A549 (cell line): ENCODE data around the gene MYT1. TPM values are rescaled to one million over a fixed set of nuclear protein-coding genes. Genes with fewer than 3 reads are reported as not detected.

Source experiments
- ATAC-seq, 2 experiments: fragments of 200-7000 bp in 1 of 2; fragments of >200 bp in 1 of 2; cut with Nextera tagmentation in 1 of 2; cut with Tn5 transposase in 1 of 2; 3 replicates each; pipeline versions ENCODE4 v1.8.0 to v1.9.1; 2018 to 2020; ENCODE audit warnings: mild to moderate bottlenecking in 1 of 2, moderate library complexity in 1 of 2
- CTCF ChIA-PET: fragments of 300-600 bp; sonication (Branson Sonifier 250); formaldehyde crosslinking; extraction: SDS; loops from one replicate; lab custom pipeline; 2021; ENCODE audit warnings: antibody characterized with exemption, inconsistent platforms; lab: Yijun Ruan, JAX
- POLR2A ChIA-PET: fragments of 350-600 bp; formaldehyde crosslinking; extraction: SDS; loops from one replicate; lab custom pipeline; 2021; ENCODE audit warnings: antibody characterized with exemption, inconsistent platforms; lab: Yijun Ruan, JAX
- DNase-seq, 2 experiments: peaks; one replicate each; pipeline versions ENCODE4 v3.0.0 to v3.0.0-alpha.2; 2011 to 2016; ENCODE audit warnings: low read depth in 1 of 2, low spot score in 1 of 2
- FAIRE-seq: peaks from 2 replicates; lab custom pipeline; 2011; peaks lifted over from hg19 to GRCh38; lab: Jason Lieb, UNC
- H3K27ac ChIP-seq, 2 experiments: fragments of >200 bp; sonication (Bioruptor Twin); formaldehyde crosslinking; 3 replicates each; pipeline ENCODE4 v1.5.1; 2016 to 2017
- H3K4me1 ChIP-seq: fragments of >200 bp; sonication (Bioruptor Twin); formaldehyde crosslinking; 3 replicates; pipeline ENCODE4 v1.6.1; 2016
- H3K4me2 ChIP-seq: fragments of >200 bp; sonication (Bioruptor Twin); formaldehyde crosslinking; 3 replicates; pipeline ENCODE4 v1.6.1; 2016
- H3K4me3 ChIP-seq: fragments of >200 bp; sonication (Bioruptor Twin); formaldehyde crosslinking; 3 replicates; pipeline ENCODE4 v1.5.1; 2016
- H3K9me3 ChIP-seq: fragments of >200 bp; sonication (Bioruptor Twin); formaldehyde crosslinking; 3 replicates; pipeline ENCODE4 v1.6.1; 2016
- BHLHE40 ChIP-seq: IDR thresholded peaks from 2 replicates; pipeline ENCODE4 v1.6.1; 2012; ENCODE audit warnings: low read depth, low read length, inconsistent platforms
- CBX8 ChIP-seq: fragments of 200-600 bp; sonication (generic); IDR thresholded peaks from 2 replicates; pipeline ENCODE4 v1.6.1; 2016
- CEBPB ChIP-seq, 2 experiments: fragments of >200 bp in 1 of 2; sonication (Bioruptor Twin) in 1 of 2; formaldehyde crosslinking in 1 of 2; IDR thresholded peaks; 2 replicates each; pipeline ENCODE4 v1.6.1; 2012 to 2016
- CHD2 ChIP-seq: fragments of 150-350 bp; IDR thresholded peaks from 2 replicates; pipeline ENCODE4 v1.6.1; 2014; ENCODE audit warnings: low read length; ENCODE audit not compliant: partially characterized antibody
- CTCF ChIP-seq: fragments of >200 bp; sonication (Bioruptor Twin); formaldehyde crosslinking; IDR thresholded peaks from 3 replicates; pipeline ENCODE4 v1.5.1; 2016
- EHMT2 ChIP-seq: fragments of 200-600 bp; sonication (generic); IDR thresholded peaks from 2 replicates; pipeline ENCODE4 v1.6.1; 2016; ENCODE audit warnings: antibody characterized with exemption, low read depth, mild to moderate bottlenecking, moderate library complexity
- EP300 ChIP-seq, 2 experiments: fragments of >200 bp; sonication (Bioruptor Twin); formaldehyde crosslinking; IDR thresholded peaks; 2 replicates in 1 of 2; 3 replicates in 1 of 2; pipeline ENCODE4 v1.6.1; 2016 to 2017
- ESRRA ChIP-seq: fragments of 150-350 bp; IDR thresholded peaks from 2 replicates; pipeline ENCODE4 v1.6.1; 2014; ENCODE audit warnings: mild to moderate bottlenecking, low read length, borderline replicate concordance
- FOSL2 ChIP-seq, 2 experiments: fragments of 450-650 bp in 1 of 2; fragments of >200 bp in 1 of 2; sonication (Bioruptor Twin) in 1 of 2; formaldehyde crosslinking; IDR thresholded peaks; 2 replicates each; pipeline versions ENCODE4 v1.5.0 to v1.6.1; 2016 to 2020; ENCODE audit warnings: mild to moderate bottlenecking in 1 of 2, moderate library complexity in 1 of 2
- HEYL ChIP-seq: fragments of 250-450 bp; sonication (Bioruptor Pico); IDR thresholded peaks from 2 replicates; pipeline ENCODE4 v1.8.0; 2021; ENCODE audit warnings: mild to moderate bottlenecking, moderate library complexity
- HOXA7 ChIP-seq: fragments of 250-450 bp; sonication (Bioruptor Pico); IDR thresholded peaks from 2 replicates; pipeline ENCODE4 v1.5.0; 2020; ENCODE audit warnings: mild to moderate bottlenecking, moderate library complexity
- HOXB13 ChIP-seq: fragments of 250-450 bp; sonication (Bioruptor Pico); IDR thresholded peaks from 2 replicates; pipeline ENCODE4 v1.5.0; 2020; ENCODE audit warnings: low read depth, mild to moderate bottlenecking, moderate library complexity
- KDM1A ChIP-seq: fragments of 200-600 bp; sonication (generic); IDR thresholded peaks from 2 replicates; pipeline ENCODE4 v1.6.1; 2016; ENCODE audit warnings: low read depth, mild to moderate bottlenecking
- MAFK ChIP-seq: fragments of 450-650 bp; IDR thresholded peaks from 2 replicates; pipeline ENCODE4 v1.6.1; 2014; ENCODE audit not compliant: partially characterized antibody
- MAX ChIP-seq: IDR thresholded peaks from 2 replicates; pipeline ENCODE4 v1.6.1; 2012
- MYC ChIP-seq: IDR thresholded peaks from 2 replicates; pipeline ENCODE4 v1.6.1; 2012; ENCODE audit warnings: mild to moderate bottlenecking, inconsistent platforms, low read length, improper control_type of control experiment, borderline replicate concordance
- NFE2L2 ChIP-seq: fragments of 150-350 bp; conservative IDR thresholded peaks from 2 replicates; pipeline ENCODE4 v1.6.1; 2014; ENCODE audit warnings: low read length
- PHF8 ChIP-seq: fragments of 200-600 bp; sonication (generic); IDR thresholded peaks from 2 replicates; pipeline ENCODE4 v1.6.1; 2016; ENCODE audit warnings: low read depth, mild to moderate bottlenecking, antibody characterized with exemption, moderate library complexity, borderline replicate concordance
- POLR2A ChIP-seq: IDR thresholded peaks from 2 replicates; pipeline ENCODE4 v1.6.1; 2012; ENCODE audit warnings: mild to moderate bottlenecking, low read length
- POLR2AphosphoS2 ChIP-seq: conservative IDR thresholded peaks from 2 replicates; pipeline ENCODE4 v1.6.1; 2012; ENCODE audit warnings: low read length, improper control_type of control experiment, inconsistent platforms
- RAD21 ChIP-seq, 2 experiments: fragments of >200 bp in 1 of 2; sonication (Bioruptor Twin) in 1 of 2; formaldehyde crosslinking in 1 of 2; IDR thresholded peaks in 1 of 2; conservative IDR thresholded peaks in 1 of 2; 2 replicates in 1 of 2; 3 replicates in 1 of 2; pipeline ENCODE4 v1.6.1; 2012 to 2018; ENCODE audit warnings: inconsistent platforms in 1 of 2
- RCOR1 ChIP-seq: fragments of 150-350 bp; IDR thresholded peaks from 2 replicates; pipeline ENCODE4 v1.6.1; 2014; ENCODE audit warnings: antibody characterized with exemption, low read length, low read depth
- RFX5 ChIP-seq: fragments of 450-650 bp; IDR thresholded peaks from 2 replicates; pipeline ENCODE4 v1.7.1; 2014; ENCODE audit warnings: antibody characterized with exemption, mild to moderate bottlenecking, moderate library complexity
- SMC3 ChIP-seq: fragments of >200 bp; sonication (Bioruptor Twin); formaldehyde crosslinking; IDR thresholded peaks from 3 replicates; pipeline ENCODE4 v1.6.1; 2018; ENCODE audit warnings: inconsistent platforms
- ZFP36 ChIP-seq: fragments of 450-650 bp; IDR thresholded peaks from 2 replicates; pipeline ENCODE4 v1.6.1; 2014; ENCODE audit warnings: borderline replicate concordance; ENCODE audit not compliant: partially characterized antibody
- ZNF302 ChIP-seq: fragments of 250-450 bp; sonication (Bioruptor Pico); IDR thresholded peaks from 2 replicates; pipeline ENCODE4 v1.9.0; 2021; ENCODE audit warnings: inconsistent platforms, mild to moderate bottlenecking, moderate library complexity
- ZSCAN20 ChIP-seq: fragments of 250-450 bp; sonication (Bioruptor Pico); IDR thresholded peaks from 2 replicates; pipeline ENCODE4 v1.8.0; 2022; ENCODE audit warnings: mild to moderate bottlenecking, moderate library complexity
- WGBS: methylation state at CpG from one replicate; pipeline ENCODE4 v1.1.6; 2017; ENCODE audit errors: missing lambda C conversion rate; 5-methylcytosine and 5-hydroxymethylcytosine counted together
- polyA plus RNA-seq, 4 experiments: library from polyadenylated mRNA; depleted of rRNA in 3 of 4; stranded (reverse); fragments of >200 nt; fragmentation: RNase III in 1 of 4; extraction: RNeasy Plus Mini Kit Qiagen cat#74134 plus additional on column Dnase treatment in 1 of 4; gene quantifications; 2 replicates in 3 of 4; 3 replicates in 1 of 4; pipeline ENCODE4 v1.2.3, GENCODE V29; 2011 to 2017
- TF ChIP-seq, protein P1 (sequence below): fragments of 150-350 bp; IDR thresholded peaks from 2 replicates; pipeline ENCODE4 v1.6.1; 2014; ENCODE audit warnings: low read depth, mild to moderate bottlenecking, low read length
- TF ChIP-seq, protein P2 (sequence below): IDR thresholded peaks from 2 replicates; pipeline ENCODE4 v1.6.1; 2012; ENCODE audit warnings: low read depth, borderline replicate concordance

MYT1 gene
- polyA plus RNA-seq, 2 of the 4 experiments (the other 2 are of a cell fraction): 0.21 to 0.22 TPM

GRCh38 chr20:64130271-64130670 is 34.0 kb upstream of the MYT1 start:
- POLR2A ChIA-PET: no interaction called here
- no peak for FAIRE-seq

DNA sequence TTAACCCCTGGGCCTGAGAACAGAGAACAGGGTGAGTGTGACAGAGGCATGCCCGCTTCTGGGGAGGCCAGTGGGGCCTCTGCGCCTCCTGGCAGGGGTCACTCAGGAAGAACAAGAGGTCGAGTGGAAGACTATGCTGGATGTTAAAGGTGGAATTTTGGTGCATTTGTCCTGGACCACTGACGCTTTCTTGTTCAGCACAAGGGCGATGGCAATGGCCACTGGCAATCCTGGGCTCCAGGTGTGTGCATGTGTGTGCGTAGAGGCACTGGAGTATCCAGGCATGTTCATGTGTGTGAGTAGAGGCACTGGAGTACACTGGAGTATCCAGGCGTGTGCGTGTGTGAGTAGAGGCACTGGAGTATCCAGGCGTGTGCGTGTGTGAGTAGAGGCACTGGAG is 33.4 kb upstream of the MYT1 start:
- Histone ChIP-seq H3K4me3 (no peak overlapping the region), H3K9me3 (peaks cover 10% of the 10 kb centered on the region), H3K4me2 (no peak overlapping the region)
- CTCF ChIA-PET: interaction anchor here (0.9 to 1.0 kb wide), 2 partner anchors 11 to 50 kb away, joined by 3 to 7 read pairs; no protein-coding TSS in a partner anchor
- peak; percentile 24 to 39; a peak in 3 of 6 replicates for ATAC-seq
- WGBS: 41% methylated on average over 10 of the region's 10 CpGs
- TF ChIP-seq HEYL (CRISPR knock-in tag) (no peak), BHLHE40 (no peak), HOXB13 (CRISPR knock-in tag) (no peak), HOXA7 (no peak), RAD21 (conservative IDR thresholded peaks at IDR 0.05 in 1 of 2, IDR thresholded peaks at IDR 0.05 in 1 of 2) (no peak), PHF8 (no peak), ESRRA (no peak), CEBPB (IDR thresholded peaks at IDR 0.05) (no peak), CTCF (no peak), EP300 (IDR thresholded peaks at IDR 0.05) (no peak), FOSL2 (IDR thresholded peaks at IDR 0.05) (no peak), FOSL2 (CRISPR knock-in tag; IDR thresholded peaks at IDR 0.05) (no peak), NFE2L2 (no peak), KDM1A (no peak), ZSCAN20 (CRISPR knock-in tag) (no peak), RFX5 (no peak), CBX8 (no peak)
- TF ChIP-seq, protein P1, sequence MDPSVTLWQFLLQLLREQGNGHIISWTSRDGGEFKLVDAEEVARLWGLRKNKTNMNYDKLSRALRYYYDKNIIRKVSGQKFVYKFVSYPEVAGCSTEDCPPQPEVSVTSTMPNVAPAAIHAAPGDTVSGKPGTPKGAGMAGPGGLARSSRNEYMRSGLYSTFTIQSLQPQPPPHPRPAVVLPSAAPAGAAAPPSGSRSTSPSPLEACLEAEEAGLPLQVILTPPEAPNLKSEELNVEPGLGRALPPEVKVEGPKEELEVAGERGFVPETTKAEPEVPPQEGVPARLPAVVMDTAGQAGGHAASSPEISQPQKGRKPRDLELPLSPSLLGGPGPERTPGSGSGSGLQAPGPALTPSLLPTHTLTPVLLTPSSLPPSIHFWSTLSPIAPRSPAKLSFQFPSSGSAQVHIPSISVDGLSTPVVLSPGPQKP: no peak
- TF ChIP-seq, all 56 proteins: peak for 0
- Histone ChIP-seq H3K4me1 (no peaks in the 10 kb centered on the region), H3K27ac (no peak overlapping the region)
- DNase-seq (no peak), FAIRE-seq (no peak)
- POLR2A ChIA-PET: no interaction called here

More at GRCh38 chr20:64130271-64130670, 34.0 kb upstream of the MYT1 start:
- no peak overlapping the region for H3K4me2 ChIP-seq
- no peak overlapping the region for H3K27ac ChIP-seq
- no peak for ATAC-seq
- H3K9me3 ChIP-seq: peaks cover 10% of the 10 kb centered on the region
- DNase-seq: no peak
- CTCF ChIA-PET: interaction anchor here (1.0 kb wide), 1 partner anchor 8 kb away, joined by 3 read pairs; no protein-coding TSS in a partner anchor
- TF ChIP-seq CHD2 (no peak), ZNF302 (CRISPR knock-in tag) (no peak), EHMT2 (no peak), RFX5 (no peak), POLR2A (no peak)
- WGBS: 41% methylated on average over 5 of the region's 5 CpGs
- no peak overlapping the region for H3K4me3 ChIP-seq
- H3K4me1 ChIP-seq: no peaks in the 10 kb centered on the region

DNA sequence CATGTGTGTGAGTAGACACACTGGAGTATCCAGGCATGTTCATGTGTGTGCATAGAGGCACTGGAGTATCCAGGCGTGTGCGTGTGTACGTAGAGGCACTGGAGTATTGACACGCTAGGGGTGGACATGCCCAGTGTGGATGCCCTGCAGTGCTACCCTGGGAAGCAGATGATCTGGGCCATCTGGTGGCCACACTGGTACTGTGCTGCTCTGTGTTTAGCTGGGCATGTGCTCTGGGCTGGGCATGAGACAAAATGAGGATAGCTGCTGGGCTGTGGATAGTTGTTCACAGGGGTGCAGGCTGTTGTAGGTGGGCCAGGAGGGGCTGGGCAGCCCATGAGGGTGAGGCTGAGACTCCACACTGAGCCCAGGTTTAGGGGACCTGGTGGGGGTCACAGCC is 32.8 kb upstream of the MYT1 start:
- WGBS: 0% methylated on average over 4 of the region's 4 CpGs
- DNase-seq: peak; percentile 68 to 81
- Histone ChIP-seq H3K4me2 (no peak overlapping the region), H3K4me1 (no peaks in the 10 kb centered on the region), H3K27ac (no peak overlapping the region), H3K4me3 (no peak overlapping the region), H3K9me3 (peaks cover 10% of the 10 kb centered on the region)
- ChIA-PET CTCF (interaction anchor here (0.7 to 1.0 kb wide), 4 partner anchors 11 to 50 kb away, joined by 3 to 7 read pairs (median 3); no protein-coding TSS in a partner anchor), POLR2A (no interaction called here)
- no peak for FAIRE-seq
- ATAC-seq: peak; percentile 100
- no peak for TF ChIP-seq RCOR1
- no peak for TF ChIP-seq BHLHE40
- TF ChIP-seq SMC3: 0 out of 3 replicates have a peak, but pooled peaks have one; percentile 33
- TF ChIP-seq, protein P2, sequence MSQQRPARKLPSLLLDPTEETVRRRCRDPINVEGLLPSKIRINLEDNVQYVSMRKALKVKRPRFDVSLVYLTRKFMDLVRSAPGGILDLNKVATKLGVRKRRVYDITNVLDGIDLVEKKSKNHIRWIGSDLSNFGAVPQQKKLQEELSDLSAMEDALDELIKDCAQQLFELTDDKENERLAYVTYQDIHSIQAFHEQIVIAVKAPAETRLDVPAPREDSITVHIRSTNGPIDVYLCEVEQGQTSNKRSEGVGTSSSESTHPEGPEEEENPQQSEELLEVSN: no peak
- peak; percentile 24; the same call in 1 of the 2 replicates for TF ChIP-seq MAX
- TF ChIP-seq CTCF: peak; percentile 38; the same call in 2 of the 3 replicates
- TF ChIP-seq MYC: 0 out of 2 replicates have a peak, but pooled peaks have one; percentile 28
- TF ChIP-seq MAFK: no peak
- TF ChIP-seq POLR2AphosphoS2: no peak
- no peak for TF ChIP-seq NFE2L2
- TF ChIP-seq ZFP36: no peak
- TF ChIP-seq FOSL2 (IDR thresholded peaks at IDR 0.05): no peak
- no peak for TF ChIP-seq FOSL2 (CRISPR knock-in tag; IDR thresholded peaks at IDR 0.05)
- TF ChIP-seq RAD21 (conservative IDR thresholded peaks at IDR 0.05 in 1 of 2, IDR thresholded peaks at IDR 0.05 in 1 of 2): peak; percentile 33 to 48; a peak in 3 of 5 replicates
